ENCODE results near the gene PCDHA10.
"Not testable (repeated sequence)": the region's sequence is repeated elsewhere in the genome, so short reads cannot be mapped to it uniquely, and the experiment has no call there.

The PCDHA10 gene

DNA sequence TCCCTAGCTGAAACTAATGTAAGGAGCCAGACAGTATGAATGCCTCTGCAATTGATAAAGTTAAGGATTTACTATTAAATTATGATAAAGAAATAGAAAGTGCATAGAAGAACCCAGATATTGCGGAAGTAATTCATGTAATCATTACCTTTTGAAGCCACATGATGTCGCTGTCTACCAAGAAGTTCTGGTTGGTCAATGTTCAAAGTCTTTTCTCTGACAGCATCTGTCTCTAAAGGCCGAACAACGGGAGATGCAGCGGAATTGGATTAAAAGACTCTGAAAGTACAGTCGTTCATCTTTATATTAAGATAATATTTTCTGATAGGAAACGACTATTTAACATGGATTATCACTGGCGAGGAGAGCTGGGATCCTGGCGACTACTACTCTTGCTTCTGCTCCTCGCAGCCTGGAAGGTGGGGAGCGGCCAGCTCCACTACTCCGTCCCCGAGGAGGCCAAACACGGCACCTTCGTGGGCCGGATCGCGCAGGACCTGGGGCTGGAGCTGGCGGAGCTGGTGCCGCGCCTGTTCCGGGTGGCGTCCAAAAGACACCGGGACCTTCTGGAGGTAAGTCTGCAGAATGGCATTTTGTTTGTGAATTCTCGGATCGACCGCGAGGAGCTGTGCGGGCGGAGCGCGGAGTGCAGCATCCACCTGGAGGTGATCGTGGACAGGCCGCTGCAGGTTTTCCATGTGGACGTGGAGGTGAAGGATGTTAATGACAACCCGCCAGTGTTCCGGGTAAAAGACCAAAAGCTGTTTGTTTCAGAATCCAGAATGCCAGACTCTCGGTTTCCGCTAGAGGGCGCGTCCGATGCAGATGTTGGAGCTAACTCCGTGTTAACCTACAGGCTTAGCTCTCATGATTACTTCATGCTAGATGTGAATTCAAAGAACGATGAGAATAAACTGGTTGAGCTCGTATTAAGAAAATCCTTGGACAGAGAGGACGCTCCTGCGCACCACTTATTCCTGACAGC is 14.4 kb upstream of the PCDHA10 start, which contains the start of gene PCDHA8:
Gene PCDHA8 (plus strand): TSS at position 210 of the 985 bp plus-strand sequence. CDS start 135 bp downstream, at position 345.
- no peak for DNase-seq (ENCODE audit: low spot score)
- TF ChIP-seq CTCF (IDR thresholded peaks at IDR 0.05; ENCODE audit: borderline replicate concordance, control extremely low read depth, extremely low read depth, insufficient read depth, missing control alignments): no peak
- in situ Hi-C loops (cut with MboI; ENCODE audit: low sequenced_read_pairs, unreplicated experiment): no loop called here

DNA sequence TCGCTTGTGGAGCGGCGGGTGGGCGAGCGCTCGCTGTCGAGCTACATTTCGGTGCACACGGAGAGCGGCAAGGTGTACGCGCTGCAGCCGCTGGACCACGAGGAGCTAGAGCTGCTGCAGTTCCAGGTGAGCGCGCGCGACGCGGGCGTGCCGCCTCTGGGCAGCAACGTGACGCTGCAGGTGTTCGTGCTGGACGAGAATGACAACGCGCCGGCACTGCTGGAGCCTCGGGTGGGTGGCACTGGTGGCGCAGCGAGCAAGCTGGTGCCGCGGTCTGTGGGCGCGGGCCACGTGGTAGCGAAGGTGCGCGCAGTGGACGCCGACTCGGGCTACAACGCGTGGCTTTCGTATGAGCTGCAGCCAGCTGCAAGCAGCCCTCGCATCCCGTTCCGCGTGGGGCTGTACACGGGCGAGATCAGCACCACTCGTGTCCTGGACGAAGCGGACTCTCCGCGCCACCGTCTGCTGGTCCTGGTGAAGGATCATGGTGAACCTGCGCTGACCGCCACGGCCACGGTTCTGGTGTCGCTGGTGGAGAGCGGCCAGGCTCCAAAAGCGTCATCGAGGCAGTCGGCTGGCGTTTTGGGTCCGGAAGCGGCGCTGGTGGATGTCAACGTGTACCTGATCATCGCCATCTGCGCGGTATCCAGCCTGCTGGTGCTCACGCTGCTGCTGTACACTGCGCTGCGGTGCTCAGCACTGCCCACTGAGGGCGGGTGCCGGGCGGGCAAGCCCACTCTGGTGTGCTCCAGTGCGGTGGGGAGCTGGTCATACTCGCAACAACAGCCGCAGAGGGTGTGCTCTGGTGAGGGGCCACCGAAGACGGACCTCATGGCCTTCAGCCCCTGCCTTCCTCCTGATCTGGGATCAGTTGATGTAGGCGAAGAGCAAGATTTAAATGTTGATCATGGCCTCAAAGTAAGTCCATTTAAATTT is 12.6 kb upstream of the PCDHA10 start:
- DNase-seq (ENCODE audit: low spot score): no peak
- in situ Hi-C loops (cut with MboI; ENCODE audit: low sequenced_read_pairs, unreplicated experiment): no loop called here
- no peak for TF ChIP-seq CTCF (IDR thresholded peaks at IDR 0.05; ENCODE audit: borderline replicate concordance, control extremely low read depth, extremely low read depth, insufficient read depth, missing control alignments)

- not testable (repeated sequence) for DNase-seq (ENCODE audit: low spot score)
These were observed 7.3 kb upstream of the PCDHA10 start, which contains the start of gene PCDHA9 for GRCh38 chr5:140848139-140849102. TSS of gene PCDHA9 (plus strand) at chr5:140848382. CDS start at chr5:140848496, 114 bp downstream.

DNA sequence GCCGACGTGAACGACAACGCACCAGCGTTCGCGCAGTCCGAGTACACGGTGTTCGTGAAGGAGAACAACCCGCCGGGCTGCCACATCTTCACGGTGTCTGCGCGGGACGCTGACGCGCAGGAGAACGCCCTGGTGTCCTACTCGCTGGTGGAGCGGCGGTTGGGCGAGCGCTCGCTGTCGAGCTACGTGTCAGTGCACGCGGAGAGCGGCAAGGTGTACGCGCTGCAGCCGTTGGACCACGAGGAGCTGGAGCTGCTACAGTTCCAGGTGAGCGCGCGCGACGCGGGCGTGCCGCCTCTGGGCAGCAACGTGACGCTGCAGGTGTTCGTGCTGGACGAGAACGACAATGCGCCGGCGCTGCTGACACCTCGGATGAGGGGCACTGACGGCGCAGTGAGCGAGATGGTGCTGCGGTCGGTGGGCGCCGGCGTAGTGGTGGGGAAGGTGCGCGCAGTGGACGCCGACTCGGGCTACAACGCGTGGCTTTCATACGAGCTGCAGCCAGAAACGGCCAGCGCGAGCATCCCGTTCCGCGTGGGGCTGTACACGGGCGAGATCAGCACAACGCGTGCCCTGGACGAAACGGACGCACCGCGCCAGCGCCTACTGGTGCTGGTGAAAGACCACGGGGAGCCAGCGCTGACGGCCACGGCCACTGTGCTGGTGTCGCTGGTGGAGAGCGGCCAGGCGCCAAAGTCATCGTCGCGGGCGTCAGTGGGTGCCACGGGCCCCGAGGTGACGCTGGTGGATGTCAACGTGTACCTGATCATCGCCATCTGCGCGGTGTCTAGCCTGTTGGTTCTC is 5.7 kb upstream of the PCDHA10 start:
- DNase-seq (ENCODE audit: low spot score); in situ Hi-C loops (cut with MboI; ENCODE audit: low sequenced_read_pairs, unreplicated experiment): not testable (repeated sequence)

More at GRCh38 chr5:140848139-140849102, 7.3 kb upstream of the PCDHA10 start, which contains the start of gene PCDHA9:
- in situ Hi-C loops (cut with MboI; ENCODE audit: low sequenced_read_pairs, unreplicated experiment): not testable (repeated sequence)

GRCh38 chr5:140857177-140857986 is 1.7 kb downstream of the PCDHA10 start:
- no peak for DNase-seq (ENCODE audit: low spot score)
- in situ Hi-C loops (cut with MboI; ENCODE audit: low sequenced_read_pairs, unreplicated experiment): no loop called here
- no peak for TF ChIP-seq CTCF (IDR thresholded peaks at IDR 0.05; ENCODE audit: borderline replicate concordance, control extremely low read depth, extremely low read depth, insufficient read depth, missing control alignments)

- DNase-seq (ENCODE audit: low spot score): no peak
- no peak for TF ChIP-seq CTCF (IDR thresholded peaks at IDR 0.05; ENCODE audit: borderline replicate concordance, control extremely low read depth, extremely low read depth, insufficient read depth, missing control alignments)
- in situ Hi-C loops (cut with MboI; ENCODE audit: low sequenced_read_pairs, unreplicated experiment): no loop called here
These were observed 2.2 kb downstream of the PCDHA10 start for GRCh38 chr5:140857987-140858240.
